ENCODE data around the gene CSNK1G1. TPM values are rescaled to one million over a fixed set of nuclear protein-coding genes. Genes with fewer than 3 reads are reported as not detected.
"Not testable (repeated sequence)": the region's sequence is repeated elsewhere in the genome, so short reads cannot be mapped to it uniquely, and the experiment has no call there.

Gene CSNK1G1
- total and polyA plus RNA-seq, 2 donors (not counting 1 experiment from before 2014, with no cell fraction given) = 18.2 to 27.1 TPM

- no peaks in the 10 kb centered on the region for H3K4me1 ChIP-seq (ENCODE audit: control insufficient read depth, extremely low read depth, insufficient read depth, low read length)
These were observed 233.0 kb downstream of the CSNK1G1 start for GRCh38 chr15:64122936-64123351.

GRCh38 chr15:64122444-64122843 is 233.5 kb downstream of the CSNK1G1 start:
- no peaks in the 10 kb centered on the region for H3K36me3 ChIP-seq (ENCODE audit: control insufficient read depth, insufficient read depth, low read length)

More at GRCh38 chr15:64122936-64123351, 233.0 kb downstream of the CSNK1G1 start:
- TF ChIP-seq EZH2 (IDR thresholded peaks at IDR 0.05; ENCODE audit: low read length, missing control alignments) = no peak
- TF ChIP-seq CTCF (conservative IDR thresholded peaks at IDR 0.05 in 1 of 2, IDR thresholded peaks at IDR 0.05 in 1 of 2; ENCODE audit: low read depth in 1 of 2, low read length in 2 of 2) = no peak
- Histone ChIP-seq H3K27ac (ENCODE audit: insufficient read depth, low read length) (no peak overlapping the region), H3K4me2 (ENCODE audit: extremely low read depth, insufficient read depth, low read length) (no peak overlapping the region), H3K27me3 (ENCODE audit: control insufficient read depth, insufficient read depth, low read length) (no peaks in the 10 kb centered on the region), H3K4me3 (replicated peaks in 1 of 4; ENCODE audit: control extremely low read depth in 1 of 4, insufficient read depth in 1 of 4, low read depth in 3 of 4, low read length in 4 of 4) (no peak overlapping the region), H3K9ac (ENCODE audit: insufficient read depth, low read length) (no peak overlapping the region), H3K9me3 (ENCODE audit: control insufficient read depth, insufficient read depth, low read depth, low read length) (no peaks in the 10 kb centered on the region), H2AFZ (ENCODE audit: low read length) (no peak overlapping the region), H3K36me3 (ENCODE audit: control insufficient read depth, insufficient read depth, low read length) (no peaks in the 10 kb centered on the region), H3K79me2 (ENCODE audit: control insufficient read depth, insufficient read depth, low read length) (no peaks in the 10 kb centered on the region), H4K20me1 (ENCODE audit: control insufficient read depth, extremely low read depth, insufficient read depth, low read length) (no peaks in the 10 kb centered on the region)
- DNase-seq (ENCODE audit: low read depth in 2 of 2) = no peak

DNA sequence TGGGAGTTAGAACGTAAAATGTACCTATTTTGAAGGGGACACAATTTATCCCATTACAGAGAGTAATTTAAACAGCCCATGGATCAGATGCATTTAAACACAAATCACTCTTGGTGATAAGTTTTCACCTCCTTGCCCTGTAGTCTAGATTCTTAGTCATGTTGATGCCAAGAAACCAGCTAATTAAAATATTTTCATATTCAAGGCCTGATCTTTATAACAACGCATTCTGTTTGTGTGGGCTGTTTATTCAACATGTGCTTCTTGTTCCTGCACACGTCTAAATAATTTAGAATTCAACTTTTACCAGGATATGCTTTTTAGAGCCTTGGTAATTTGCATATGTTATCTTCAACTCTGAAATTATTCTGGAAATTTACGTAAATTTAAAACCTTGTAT is 234.4 kb downstream of the CSNK1G1 start:
- H3K79me2 ChIP-seq (ENCODE audit: control insufficient read depth, insufficient read depth, low read length) = no peaks in the 10 kb centered on the region
- no peak overlapping the region for H3K27ac ChIP-seq (ENCODE audit: insufficient read depth, low read length)
- H3K9me3 ChIP-seq (ENCODE audit: control insufficient read depth, insufficient read depth, low read depth, low read length) = no peaks in the 10 kb centered on the region
- no peak for TF ChIP-seq EZH2 (IDR thresholded peaks at IDR 0.05; ENCODE audit: low read length, missing control alignments)
- TF ChIP-seq CTCF (conservative IDR thresholded peaks at IDR 0.05 in 1 of 2, IDR thresholded peaks at IDR 0.05 in 1 of 2; ENCODE audit: low read depth in 1 of 2, low read length in 2 of 2) = no peak
- H3K4me1 ChIP-seq (ENCODE audit: control insufficient read depth, extremely low read depth, insufficient read depth, low read length) = no peaks in the 10 kb centered on the region
- H4K20me1 ChIP-seq (ENCODE audit: control insufficient read depth, extremely low read depth, insufficient read depth, low read length) = no peaks in the 10 kb centered on the region
- H3K36me3 ChIP-seq (ENCODE audit: control insufficient read depth, insufficient read depth, low read length) = no peaks in the 10 kb centered on the region
- no peak for DNase-seq (ENCODE audit: low read depth in 2 of 2)
- H2AFZ ChIP-seq (ENCODE audit: low read length) = no peak overlapping the region
- H3K4me2 ChIP-seq (ENCODE audit: extremely low read depth, insufficient read depth, low read length) = no peak overlapping the region
- H3K4me3 ChIP-seq (replicated peaks in 1 of 4; ENCODE audit: control extremely low read depth in 1 of 4, insufficient read depth in 1 of 4, low read depth in 3 of 4, low read length in 4 of 4) = no peak overlapping the region
- no peaks in the 10 kb centered on the region for H3K27me3 ChIP-seq (ENCODE audit: control insufficient read depth, insufficient read depth, low read length)
- no peak overlapping the region for H3K9ac ChIP-seq (ENCODE audit: insufficient read depth, low read length)

More at GRCh38 chr15:64122444-64122843, 233.5 kb downstream of the CSNK1G1 start:
- Histone ChIP-seq H3K4me3 (replicated peaks in 1 of 4; ENCODE audit: control extremely low read depth in 1 of 4, insufficient read depth in 1 of 4, low read depth in 3 of 4, low read length in 4 of 4) (no peak overlapping the region), H3K79me2 (ENCODE audit: control insufficient read depth, insufficient read depth, low read length) (no peaks in the 10 kb centered on the region), H3K9me3 (ENCODE audit: control insufficient read depth, insufficient read depth, low read depth, low read length) (no peaks in the 10 kb centered on the region), H3K9ac (ENCODE audit: insufficient read depth, low read length) (no peak overlapping the region), H2AFZ (ENCODE audit: low read length) (no peak overlapping the region), H3K27ac (ENCODE audit: insufficient read depth, low read length) (no peak overlapping the region), H4K20me1 (ENCODE audit: control insufficient read depth, extremely low read depth, insufficient read depth, low read length) (no peaks in the 10 kb centered on the region), H3K4me2 (ENCODE audit: extremely low read depth, insufficient read depth, low read length) (no peak overlapping the region), H3K27me3 (ENCODE audit: control insufficient read depth, insufficient read depth, low read length) (no peaks in the 10 kb centered on the region), H3K4me1 (ENCODE audit: control insufficient read depth, extremely low read depth, insufficient read depth, low read length) (no peaks in the 10 kb centered on the region)
- no peak for DNase-seq (ENCODE audit: low read depth in 2 of 2)
- TF ChIP-seq EZH2 (IDR thresholded peaks at IDR 0.05; ENCODE audit: low read length, missing control alignments) (no peak), CTCF (conservative IDR thresholded peaks at IDR 0.05 in 1 of 2, IDR thresholded peaks at IDR 0.05 in 1 of 2; ENCODE audit: low read depth in 1 of 2, low read length in 2 of 2) (no peak)

DNA sequence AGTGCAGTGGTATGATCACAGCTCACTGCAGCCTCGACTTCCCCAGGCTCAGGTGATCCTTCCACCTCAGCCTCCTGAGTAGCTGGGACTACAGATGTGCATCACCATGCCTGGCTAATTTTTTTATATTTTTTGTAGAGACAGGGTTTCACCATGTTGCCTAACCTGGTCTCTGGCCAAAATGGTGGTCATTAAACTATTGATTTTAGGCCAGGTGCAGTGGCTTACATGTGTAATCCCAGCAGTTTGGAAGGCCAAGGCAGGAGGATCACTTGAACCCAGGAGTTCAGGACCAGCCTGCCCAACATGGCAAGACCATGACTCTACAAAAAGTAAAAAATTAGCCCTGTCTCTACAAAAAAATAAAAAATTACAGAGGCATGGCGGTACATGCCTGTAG is 235.7 kb downstream of the CSNK1G1 start:
- not testable (repeated sequence) for H3K9ac ChIP-seq (ENCODE audit: insufficient read depth, low read length); H3K36me3 ChIP-seq (ENCODE audit: control insufficient read depth, insufficient read depth, low read length); H3K9me3 ChIP-seq (ENCODE audit: control insufficient read depth, insufficient read depth, low read depth, low read length)

More for the DNA sequence above, 235.7 kb downstream of the CSNK1G1 start:
- not testable (repeated sequence) for H3K4me2 ChIP-seq (ENCODE audit: extremely low read depth, insufficient read depth, low read length); H3K4me3 ChIP-seq (replicated peaks in 1 of 4; ENCODE audit: control extremely low read depth in 1 of 4, insufficient read depth in 1 of 4, low read depth in 3 of 4, low read length in 4 of 4); H3K27me3 ChIP-seq (ENCODE audit: control insufficient read depth, insufficient read depth, low read length); H2AFZ ChIP-seq (ENCODE audit: low read length); DNase-seq (ENCODE audit: low read depth in 2 of 2); H3K4me1 ChIP-seq (ENCODE audit: control insufficient read depth, extremely low read depth, insufficient read depth, low read length); H3K27ac ChIP-seq (ENCODE audit: insufficient read depth, low read length); H4K20me1 ChIP-seq (ENCODE audit: control insufficient read depth, extremely low read depth, insufficient read depth, low read length); H3K79me2 ChIP-seq (ENCODE audit: control insufficient read depth, insufficient read depth, low read length)
